DMS153 (cell line): Measurements from ENCODE around the gene DRC7.
"Not testable (repeated sequence)": the region's sequence is repeated elsewhere in the genome, so short reads cannot be mapped to it uniquely, and the experiment has no call there.

Experiments
- DNase-seq: peaks from one replicate; lab custom pipeline; 2025; lab: John Stamatoyannopoulos, UW

Gene DRC7

DNA sequence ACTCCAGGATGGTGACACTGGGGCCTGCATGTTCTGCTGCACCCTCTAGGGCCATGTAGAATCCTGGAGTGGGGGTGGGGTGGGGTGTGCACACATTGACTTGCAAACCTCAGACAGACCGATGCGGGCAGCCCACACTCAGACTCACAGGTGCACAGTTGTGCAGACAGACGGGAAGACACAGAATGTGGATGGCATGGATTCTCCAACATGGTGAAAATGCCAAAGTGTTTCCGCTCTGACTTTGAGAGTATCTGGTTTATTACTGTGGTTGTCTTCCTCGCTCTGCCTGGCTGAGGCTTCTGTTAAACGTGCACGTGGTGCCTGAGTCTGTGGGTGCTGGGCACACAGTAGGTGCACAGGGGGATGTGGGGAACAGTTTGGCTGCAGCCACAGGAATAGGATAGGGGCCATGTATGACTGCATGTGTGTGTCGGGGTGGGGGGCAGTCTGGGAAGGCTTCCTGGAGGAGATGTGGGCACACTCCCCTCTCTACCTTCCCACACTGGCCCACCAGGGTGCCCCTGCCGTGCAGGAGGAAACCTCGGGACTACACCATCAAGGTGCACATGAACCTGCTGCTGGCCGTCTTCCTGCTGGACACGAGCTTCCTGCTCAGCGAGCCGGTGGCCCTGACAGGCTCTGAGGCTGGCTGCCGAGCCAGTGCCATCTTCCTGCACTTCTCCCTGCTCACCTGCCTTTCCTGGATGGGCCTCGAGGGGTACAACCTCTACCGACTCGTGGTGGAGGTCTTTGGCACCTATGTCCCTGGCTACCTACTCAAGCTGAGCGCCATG, 35.5 kb upstream of the DRC7 start:
- DNase-seq: no peak

DNA sequence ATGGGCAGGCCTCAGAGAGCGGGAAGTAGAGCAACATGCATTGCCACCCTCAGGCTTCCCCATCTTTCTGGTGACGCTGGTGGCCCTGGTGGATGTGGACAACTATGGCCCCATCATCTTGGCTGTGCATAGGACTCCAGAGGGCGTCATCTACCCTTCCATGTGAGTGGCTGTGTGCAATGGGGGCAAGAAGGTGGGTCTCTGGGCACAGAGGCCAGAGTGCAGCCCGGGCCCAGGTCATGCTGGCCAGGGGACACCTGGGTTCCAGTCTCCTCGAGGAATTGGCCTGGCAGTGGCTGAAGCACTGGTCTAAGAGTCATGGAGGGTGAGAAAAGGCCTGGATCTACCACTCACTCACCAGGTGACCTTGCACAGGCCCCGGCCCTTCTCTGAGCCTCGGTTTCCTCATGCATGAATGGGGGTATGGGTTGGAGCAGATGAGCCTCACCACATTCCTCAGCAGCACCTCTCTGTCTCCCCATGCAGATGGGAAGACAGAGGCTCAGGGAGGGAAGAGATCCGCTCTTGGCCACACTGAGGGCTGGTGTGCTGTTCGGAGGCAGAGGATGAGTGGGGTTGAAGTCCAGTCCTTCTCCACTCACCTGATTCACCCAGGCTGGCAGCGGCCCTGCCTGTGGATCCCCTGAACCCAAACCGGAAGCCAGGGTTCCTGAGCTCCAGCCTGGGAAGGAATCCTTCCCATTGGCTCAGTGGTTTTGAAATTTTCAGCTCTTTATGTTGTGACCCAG, 33.7 kb upstream of the DRC7 start:
- no peak for DNase-seq

DNA sequence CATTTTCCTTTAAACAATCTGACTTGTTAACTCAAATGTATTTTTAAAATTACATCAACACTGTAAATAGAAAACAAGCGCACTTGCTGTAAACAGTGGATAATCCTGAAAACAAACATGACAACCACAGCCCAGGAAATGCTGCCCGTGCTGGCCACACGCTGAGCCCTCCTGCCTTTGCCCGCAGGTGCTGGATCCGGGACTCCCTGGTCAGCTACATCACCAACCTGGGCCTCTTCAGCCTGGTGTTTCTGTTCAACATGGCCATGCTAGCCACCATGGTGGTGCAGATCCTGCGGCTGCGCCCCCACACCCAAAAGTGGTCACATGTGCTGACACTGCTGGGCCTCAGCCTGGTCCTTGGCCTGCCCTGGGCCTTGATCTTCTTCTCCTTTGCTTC, 33.1 kb upstream of the DRC7 start:
- no peak for DNase-seq

DNA sequence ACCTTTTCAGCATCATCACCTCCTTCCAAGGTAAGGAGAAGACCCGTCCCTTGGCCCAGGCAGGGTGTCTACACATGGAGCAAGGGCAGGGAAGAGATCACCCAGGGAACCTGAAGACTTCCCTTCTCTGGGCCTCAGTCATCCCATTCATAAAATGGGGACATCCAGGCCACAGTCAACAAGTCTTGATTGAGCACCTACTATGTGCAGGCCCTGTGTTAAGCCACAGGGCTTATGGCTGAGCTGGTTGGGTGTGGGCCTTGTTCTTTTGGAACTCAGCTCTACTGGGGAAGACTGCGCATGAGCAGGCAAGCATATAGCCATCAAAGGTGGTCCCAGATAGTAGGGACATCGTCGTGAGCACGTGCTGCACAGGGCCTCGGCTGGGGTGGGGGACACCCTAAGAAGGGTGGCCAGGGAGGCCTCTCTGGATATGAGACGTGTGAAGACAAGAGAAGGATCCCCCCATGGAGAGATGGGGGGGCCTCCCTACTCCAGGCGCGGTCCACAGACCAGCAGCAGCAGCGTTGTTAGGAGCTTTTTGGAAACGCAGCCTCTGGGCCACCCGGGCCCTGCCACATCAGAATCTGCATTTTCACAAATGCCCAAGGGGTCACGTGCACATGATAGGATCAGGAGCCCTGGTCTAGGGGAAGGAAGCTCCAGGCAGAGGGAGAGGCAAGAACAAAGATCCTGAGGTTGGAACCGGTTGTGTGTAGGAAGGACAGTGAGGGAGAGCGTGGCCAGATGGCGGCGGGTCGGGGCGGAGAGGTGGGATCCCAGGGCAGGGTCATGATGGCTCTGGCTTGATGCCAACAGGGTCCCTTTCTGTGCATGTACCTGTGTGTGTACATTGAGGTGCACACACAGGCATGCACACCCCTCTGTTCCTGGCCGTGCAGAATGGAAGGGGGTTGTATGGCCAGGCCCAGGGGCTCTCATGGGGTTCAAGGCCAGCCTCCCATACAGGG, 32.4 kb upstream of the DRC7 start:
- DNase-seq: no peak

DNA sequence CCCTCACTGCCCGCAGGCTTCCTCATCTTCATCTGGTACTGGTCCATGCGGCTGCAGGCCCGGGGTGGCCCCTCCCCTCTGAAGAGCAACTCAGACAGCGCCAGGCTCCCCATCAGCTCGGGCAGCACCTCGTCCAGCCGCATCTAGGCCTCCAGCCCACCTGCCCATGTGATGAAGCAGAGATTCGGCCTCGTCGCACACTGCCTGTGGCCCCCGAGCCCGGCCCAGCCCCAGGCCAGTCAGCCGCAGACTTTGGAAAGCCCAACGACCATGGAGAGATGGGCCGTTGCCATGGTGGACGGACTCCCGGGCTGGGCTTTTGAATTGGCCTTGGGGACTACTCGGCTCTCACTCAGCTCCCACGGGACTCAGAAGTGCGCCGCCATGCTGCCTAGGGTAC, 31.2 kb upstream of the DRC7 start:
- no peak for DNase-seq

DNA sequence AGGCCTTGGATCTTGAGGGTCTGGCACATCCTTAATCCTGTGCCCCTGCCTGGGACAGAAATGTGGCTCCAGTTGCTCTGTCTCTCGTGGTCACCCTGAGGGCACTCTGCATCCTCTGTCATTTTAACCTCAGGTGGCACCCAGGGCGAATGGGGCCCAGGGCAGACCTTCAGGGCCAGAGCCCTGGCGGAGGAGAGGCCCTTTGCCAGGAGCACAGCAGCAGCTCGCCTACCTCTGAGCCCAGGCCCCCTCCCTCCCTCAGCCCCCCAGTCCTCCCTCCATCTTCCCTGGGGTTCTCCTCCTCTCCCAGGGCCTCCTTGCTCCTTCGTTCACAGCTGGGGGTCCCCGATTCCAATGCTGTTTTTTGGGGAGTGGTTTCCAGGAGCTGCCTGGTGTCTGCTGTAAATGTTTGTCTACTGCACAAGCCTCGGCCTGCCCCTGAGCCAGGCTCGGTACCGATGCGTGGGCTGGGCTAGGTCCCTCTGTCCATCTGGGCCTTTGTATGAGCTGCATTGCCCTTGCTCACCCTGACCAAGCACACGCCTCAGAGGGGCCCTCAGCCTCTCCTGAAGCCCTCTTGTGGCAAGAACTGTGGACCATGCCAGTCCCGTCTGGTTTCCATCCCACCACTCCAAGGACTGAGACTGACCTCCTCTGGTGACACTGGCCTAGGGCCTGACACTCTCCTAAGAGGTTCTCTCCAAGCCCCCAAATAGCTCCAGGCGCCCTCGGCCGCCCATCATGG, 30.5 kb upstream of the DRC7 start:
- DNase-seq: no peak

DNA sequence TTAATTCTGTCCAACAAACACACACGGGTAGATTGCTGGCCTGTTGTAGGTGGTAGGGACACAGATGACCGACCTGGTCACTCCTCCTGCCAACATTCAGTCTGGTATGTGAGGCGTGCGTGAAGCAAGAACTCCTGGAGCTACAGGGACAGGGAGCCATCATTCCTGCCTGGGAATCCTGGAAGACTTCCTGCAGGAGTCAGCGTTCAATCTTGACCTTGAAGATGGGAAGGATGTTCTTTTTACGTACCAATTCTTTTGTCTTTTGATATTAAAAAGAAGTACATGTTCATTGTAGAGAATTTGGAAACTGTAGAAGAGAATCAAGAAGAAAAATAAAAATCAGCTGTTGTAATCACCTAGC, 30.0 kb upstream of the DRC7 start:
- no peak for DNase-seq

DNA sequence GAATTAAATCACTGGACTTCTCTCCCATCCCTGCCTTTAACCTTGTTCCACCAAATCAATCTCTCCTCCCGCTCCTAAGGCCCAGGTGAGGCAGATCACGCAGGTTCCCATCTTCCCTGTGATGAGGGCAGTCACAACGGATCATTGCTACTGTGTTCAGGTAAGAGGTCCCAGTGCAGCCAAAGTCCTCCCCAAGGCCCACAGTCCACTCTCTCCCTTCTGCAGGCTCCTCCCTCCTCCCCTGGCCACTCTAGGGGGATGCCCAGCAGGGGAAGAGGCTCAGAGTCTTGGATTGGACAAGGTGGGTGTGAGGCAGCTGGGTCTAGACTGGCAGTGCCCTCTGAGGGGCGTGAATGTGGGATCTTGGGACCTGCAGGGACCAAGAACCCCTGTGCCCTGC, 29.1 kb upstream of the DRC7 start:
- no peak for DNase-seq

DNA sequence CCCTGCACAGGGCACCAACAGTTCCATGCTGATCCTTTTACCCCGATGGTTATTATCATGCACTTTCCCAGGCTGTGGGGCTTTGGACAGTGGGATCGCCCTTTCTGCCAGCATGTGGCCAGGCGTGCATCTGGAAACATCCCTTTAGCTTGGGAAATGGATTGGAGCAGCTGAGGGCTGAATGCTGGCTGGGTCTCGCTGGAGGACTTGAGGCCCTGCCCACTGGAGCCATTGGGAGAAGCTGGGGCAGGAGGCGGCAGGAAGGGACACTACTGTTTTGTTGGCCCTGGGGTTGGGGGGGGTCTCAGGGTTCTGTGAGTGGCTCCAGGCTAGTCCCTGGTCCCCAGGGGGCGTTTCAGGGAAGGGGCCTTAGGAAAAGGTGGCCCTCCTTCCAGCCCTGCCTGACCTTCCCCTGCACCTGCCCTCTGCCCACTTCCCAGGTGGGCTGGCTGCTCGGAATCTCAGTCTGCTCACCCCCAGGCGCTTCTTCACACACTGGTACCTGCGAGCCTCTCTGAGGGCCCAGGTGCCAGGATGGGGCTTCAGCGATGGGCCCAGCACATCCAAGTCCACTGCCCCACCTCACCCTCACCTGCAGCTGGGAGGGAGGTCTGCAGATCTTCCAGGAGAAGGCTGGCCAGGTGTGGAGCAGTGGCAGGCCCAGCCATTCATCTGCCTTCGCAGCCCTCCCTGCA, 28.1 kb upstream of the DRC7 start:
- DNase-seq: no peak

DNA sequence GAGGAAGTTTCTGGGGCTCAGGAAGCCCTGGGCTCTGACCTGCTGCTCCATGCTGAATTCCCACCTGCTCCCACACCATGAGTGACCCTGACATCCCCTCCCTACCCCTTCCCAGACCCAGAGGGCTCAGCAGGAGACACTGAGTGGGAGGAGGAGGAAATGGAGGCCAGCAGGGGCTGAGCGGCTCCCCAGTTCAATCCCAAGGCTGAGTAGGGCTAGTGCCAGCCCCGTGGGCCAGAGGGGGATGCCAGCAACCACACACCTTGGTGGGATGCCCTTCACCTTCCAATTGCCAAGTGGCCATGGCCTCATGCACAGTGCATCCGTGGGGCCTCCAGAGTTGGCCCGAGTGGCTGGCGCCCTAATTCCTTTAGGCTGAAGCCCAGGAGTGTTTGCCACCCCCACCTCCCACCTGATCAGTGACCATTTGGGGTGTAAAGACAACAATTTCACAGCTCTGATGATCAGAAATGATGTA, 27.5 kb upstream of the DRC7 start:
- no peak for DNase-seq

DNA sequence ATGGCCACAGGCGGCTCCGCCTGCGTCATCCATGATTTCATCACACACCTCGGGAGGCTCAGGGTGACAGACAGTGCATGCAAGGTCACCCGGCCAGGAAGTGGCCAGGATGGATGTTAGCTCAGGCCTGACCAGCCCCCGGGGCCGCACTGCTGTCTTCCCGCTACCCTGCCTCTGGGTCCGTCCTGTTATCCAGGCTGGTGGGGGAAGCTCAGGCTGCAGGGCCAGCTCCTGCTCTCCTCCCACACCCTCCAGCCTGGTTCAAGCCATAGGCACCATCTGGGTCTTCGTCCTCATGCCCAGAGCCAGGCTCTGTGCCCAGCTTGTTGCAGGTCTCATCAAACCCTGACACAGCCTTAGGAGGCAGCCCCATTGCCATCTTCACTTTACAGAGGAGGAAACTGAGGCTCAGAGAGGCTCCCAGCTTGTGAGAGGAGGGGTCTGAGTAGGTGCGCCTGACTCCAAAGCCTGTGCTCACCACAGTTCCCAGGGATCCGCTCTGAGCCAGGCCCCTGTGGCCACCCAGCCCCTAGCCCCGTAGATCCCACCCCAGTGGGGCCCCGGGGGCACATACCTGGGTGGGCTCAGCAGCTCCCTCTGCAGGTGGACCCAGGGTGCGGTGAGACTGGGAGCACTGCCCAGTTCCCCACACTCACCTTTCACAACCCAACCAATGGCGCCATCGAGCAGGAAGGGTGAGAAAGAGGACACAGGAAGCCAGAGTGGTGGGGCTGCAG, 26.9 kb upstream of the DRC7 start:
- DNase-seq: no peak

DNA sequence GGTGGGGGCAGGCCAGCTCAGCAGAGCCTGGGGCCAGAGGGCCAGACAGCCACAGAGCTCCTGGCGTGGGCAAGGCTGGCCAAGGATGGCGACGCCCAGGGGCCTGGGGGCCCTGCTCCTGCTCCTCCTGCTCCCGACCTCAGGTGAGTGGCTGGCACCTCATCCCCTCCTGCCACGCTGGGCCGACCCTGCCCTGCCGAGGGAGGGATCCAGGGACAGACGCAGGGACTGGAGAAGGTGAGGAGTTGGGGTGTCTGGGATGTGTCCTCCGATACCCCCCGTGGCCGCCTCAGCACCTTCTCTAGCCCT, 26.4 kb upstream of the DRC7 start, which contains the start of gene ADGRG3:
ADGRG3 (plus strand) TSS at position 44 of the 309 bp plus-strand sequence; CDS start at position 86, 42 bp downstream.
- DNase-seq: no peak

DNA sequence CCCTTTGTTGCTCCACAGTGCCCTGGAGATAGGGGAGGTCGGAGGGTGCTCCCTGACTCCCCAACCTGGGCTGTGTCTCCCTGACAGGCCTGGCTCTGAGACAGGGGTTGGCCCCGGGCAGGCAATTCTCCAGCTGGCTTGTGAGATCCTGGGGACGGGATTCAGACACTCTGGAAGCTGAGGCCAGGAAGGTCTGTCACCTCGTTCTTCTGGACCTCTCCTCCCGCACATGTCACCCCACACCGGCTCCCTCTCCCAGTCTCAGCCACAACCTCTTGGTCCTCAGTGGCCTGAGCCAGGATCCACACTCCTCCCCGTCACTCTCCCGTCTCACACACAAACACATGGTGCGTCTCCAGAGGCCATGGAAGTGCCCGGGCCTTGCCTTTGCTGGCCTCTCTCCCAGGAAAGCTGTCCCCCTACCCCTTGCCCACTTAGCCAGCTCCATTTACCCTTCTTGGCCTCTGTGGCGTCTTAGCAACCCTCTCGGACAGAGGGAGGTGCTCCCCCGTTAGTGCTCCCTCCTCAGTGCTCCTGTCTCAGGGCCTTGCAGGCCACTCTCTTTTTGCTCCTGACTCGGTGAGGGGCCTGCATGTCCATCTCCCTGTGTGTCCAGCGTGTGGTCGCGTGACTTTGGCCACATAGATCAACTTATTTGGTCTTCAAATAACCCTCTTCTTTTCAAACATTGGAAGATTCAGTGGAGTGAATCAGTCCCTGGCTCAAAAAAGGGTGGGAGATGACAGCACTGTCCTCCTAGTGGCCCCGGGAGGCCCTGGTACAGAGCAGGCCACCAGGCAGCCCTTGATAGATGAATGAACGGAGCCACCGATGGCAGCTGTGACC, 25.8 kb upstream of the DRC7 start:
- no peak for DNase-seq

DNA sequence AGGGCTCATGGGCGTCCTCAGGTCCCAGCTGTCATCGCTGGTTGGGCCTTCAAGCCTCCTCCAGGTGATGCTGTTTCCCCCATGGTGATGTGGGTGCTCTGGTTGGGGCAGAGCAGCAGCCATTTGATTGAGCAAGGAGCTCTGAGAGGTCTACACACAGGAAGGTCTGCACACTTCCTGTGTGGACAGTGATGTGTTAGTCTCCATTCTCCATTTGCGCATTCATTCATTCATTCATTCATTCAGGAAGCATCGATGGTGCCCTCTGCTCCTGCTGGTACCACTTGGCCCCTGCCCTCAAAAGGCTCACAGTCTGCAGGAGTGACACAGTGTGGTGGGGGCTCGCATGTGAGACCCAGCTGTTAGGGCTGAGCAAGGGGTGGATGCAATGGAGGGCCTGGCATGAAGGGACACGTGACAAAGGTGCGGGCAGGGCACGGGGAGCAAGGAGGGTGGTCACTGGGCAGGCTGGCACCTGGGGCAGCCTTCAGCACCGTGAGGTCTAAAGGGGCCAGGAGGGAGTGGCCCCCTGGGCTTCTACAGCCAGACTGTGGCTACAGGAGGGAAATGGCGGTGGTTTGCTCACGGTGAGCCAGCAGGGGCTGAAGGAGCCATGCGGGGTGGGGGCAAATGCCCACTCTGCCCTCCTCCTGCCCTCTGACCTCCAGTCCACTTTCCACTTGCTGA, 25.0 kb upstream of the DRC7 start:
- DNase-seq: no peak

DNA sequence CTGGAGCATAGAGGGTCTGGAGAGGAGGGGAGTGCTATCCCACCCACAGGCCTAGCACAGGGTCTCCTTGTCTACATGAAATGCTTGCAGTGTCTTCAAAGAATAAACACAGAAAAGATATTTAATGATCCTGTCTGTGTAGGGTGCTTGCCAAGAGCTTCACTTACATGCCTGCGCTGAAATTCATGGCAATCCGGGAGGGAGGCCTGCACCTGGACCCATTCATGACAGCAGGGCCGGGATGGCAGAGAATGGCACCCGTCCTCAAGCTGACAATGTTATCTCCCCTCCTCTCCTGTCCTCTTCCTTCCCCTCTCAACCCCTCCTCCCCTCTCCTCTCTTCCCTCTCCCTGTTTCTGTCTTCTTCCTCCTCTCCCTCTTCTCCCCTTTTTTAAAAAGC, 24.4 kb upstream of the DRC7 start:
- DNase-seq: no peak

DNA sequence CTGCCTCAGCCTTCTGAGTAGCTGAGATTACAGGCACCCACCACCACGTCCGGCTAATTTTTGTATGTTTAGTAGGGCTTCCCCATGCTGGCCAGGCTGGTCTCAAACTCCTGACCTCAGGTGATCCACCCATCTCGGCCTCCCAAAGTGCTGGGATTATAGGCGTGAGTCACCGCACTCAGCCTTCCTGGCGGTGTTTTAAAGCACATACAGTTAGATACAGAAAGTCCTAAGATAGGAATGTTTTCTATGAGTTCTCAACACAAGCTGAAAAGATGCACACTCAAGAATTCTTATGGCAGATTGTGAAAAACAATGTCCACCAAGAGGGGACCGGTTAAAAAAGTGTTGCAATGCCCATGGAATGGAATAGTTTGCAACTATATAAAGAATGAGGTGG, 23.2 kb upstream of the DRC7 start:
- DNase-seq: not testable (repeated sequence)

DNA sequence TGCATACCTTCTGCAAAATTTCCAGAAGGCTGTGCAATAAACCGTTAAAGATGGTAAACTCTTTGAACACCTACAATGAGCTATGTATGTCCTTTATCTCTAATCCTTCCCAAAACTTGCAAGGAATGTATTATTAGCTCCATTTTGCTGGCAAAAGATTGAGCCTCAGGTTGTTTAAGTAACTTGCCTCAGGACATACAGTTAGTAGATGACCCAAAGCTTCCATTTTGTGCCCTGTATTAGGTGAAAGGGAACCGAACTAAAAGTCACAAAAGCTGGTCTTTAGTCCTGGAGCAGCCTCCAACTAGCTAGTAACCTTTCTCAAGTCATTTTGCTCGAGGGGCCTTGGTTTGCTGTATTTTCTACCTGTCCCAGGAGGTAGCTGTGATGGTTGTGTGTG, 22.2 kb upstream of the DRC7 start:
- DNase-seq: no peak

DNA sequence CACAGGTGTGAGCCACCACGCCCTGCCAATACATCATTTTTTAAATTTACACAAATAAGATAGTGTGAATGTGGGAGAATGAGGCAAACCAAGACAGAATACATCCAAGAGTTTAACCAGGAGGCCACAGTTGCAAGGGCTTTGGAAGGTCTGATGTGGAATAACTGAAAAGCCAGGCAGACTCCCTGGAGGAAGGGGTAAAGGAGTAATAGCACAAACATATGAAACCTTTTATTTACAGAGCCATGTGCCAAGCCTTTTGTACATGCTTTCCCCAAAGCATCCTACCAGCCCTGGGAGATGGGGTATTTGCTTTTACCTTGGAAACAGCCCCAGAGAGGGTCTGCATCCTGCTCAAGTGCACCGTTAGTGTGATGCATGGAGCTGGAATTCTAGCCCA, 21.8 kb upstream of the DRC7 start:
- no peak for DNase-seq
